Measurements from ENCODE around the gene GCK.

GCK gene

DNA sequence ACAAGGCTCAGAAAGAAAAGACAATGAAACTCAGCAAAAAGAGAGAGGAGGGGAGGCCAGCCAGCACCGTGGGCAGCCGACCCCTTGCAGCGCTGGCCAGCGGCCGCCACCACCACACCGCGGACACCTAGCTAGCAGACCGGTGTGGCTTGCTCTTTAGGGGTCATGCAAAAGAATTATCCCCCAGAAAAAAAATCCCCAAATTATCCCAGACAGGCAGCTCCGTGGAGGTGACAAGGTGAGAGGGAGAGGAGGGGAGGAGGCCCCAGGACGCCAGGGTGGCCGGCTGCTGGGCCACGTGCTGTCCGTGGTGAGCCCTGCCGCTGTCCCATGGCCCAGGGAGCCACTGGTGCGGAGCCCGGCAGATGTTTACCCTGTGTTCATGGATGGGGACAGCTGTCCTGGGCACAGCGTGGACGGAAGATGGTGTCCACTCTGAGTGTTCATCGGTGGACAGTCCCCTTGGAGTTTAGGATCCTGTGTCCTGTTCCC is 28.0 kb upstream of the GCK start:
- no peaks in the 10 kb centered on the region for H3K9me3 Mint-ChIP-seq
- no peaks in the 10 kb centered on the region for H3K27me3 Mint-ChIP-seq
- no peak overlapping the region for H3K4me3 Mint-ChIP-seq
- no peak overlapping the region for H3K27ac Mint-ChIP-seq
- H3K36me3 Mint-ChIP-seq (ENCODE audit: low read depth) = peaks cover 4% of the 10 kb centered on the region
- H3K4me1 Mint-ChIP-seq (ENCODE audit: low read depth) = no peaks in the 10 kb centered on the region

DNA sequence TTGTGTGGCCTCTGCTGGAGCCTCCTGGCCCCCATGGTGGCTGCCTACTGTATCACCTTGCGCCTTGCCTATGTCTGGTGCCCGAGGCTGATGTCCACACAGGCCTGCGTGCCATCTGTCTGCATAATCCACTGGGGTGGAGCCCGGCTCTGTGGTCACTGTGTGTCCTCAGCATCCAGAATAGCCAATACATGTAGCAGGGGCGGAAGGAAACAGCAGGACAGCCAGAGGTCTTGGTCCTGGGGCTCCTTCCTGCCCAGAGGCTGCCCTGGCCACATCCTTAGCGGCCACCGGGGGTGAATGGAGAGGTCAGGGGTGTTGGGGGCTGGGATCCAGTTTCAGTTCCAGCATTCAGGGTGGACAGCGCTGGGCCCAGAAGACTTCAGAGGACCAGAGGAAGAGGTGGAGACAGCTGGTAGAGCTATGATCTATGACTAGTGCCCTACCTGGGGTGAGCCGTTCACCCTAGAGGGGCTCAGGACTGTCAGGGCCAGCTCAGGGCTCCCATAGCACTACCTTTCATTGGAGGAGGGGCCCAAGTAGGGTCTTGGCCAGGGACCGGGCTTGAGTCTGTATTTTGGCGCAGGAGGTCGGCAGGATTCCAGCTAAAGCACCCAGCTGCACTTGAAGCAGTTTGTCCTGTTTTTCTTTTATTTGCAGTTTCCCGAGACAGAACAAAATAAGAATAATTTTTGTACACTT is 27.4 kb upstream of the GCK start:
- Mint-ChIP-seq H3K27me3 (no peaks in the 10 kb centered on the region), H3K4me3 (no peak overlapping the region), H3K27ac (no peak overlapping the region), H3K9me3 (no peaks in the 10 kb centered on the region), H3K36me3 (ENCODE audit: low read depth) (peaks cover 10% of the 10 kb centered on the region), H3K4me1 (ENCODE audit: low read depth) (no peaks in the 10 kb centered on the region)

GRCh38 chr7:44216019-44216418 is 26.8 kb upstream of the GCK start:
- no peaks in the 10 kb centered on the region for H3K27me3 Mint-ChIP-seq
- H3K4me1 Mint-ChIP-seq (ENCODE audit: low read depth) = no peaks in the 10 kb centered on the region
- H3K9me3 Mint-ChIP-seq = no peaks in the 10 kb centered on the region
- no peak overlapping the region for H3K4me3 Mint-ChIP-seq
- H3K36me3 Mint-ChIP-seq (ENCODE audit: low read depth) = peaks cover 14% of the 10 kb centered on the region
- H3K27ac Mint-ChIP-seq = no peak overlapping the region

DNA sequence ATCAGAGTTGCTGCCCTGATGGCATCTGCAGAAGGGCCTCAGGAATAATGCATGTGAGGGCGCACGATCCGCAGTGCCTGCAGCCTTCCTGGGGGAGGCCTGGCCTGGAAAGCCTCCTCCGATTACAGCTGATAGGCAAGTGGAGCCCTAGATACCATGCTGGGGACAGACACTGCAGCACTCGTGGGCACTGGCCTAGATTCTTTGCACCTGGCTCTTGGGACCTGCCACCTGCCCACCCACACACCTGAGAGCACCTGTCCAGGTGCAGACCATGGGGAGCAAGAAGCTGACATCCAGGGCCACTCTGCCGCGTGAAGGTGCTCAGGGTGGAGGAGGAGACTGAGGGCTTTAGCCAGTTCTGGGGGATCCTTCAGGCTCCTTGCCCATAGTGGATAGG is 26.3 kb upstream of the GCK start:
- no peaks in the 10 kb centered on the region for H3K9me3 Mint-ChIP-seq
- H3K27me3 Mint-ChIP-seq = no peaks in the 10 kb centered on the region
- no peak overlapping the region for H3K27ac Mint-ChIP-seq
- H3K4me3 Mint-ChIP-seq = no peak overlapping the region
- H3K36me3 Mint-ChIP-seq (ENCODE audit: low read depth) = peaks cover 18% of the 10 kb centered on the region
- H3K4me1 Mint-ChIP-seq (ENCODE audit: low read depth) = no peaks in the 10 kb centered on the region

GRCh38 chr7:44213877-44214388 is 24.7 kb upstream of the GCK start:
- Mint-ChIP-seq H3K27ac (peak overlapping the region; percentile 21), H3K4me3 (no peak overlapping the region), H3K27me3 (no peaks in the 10 kb centered on the region), H3K4me1 (ENCODE audit: low read depth) (no peaks in the 10 kb centered on the region), H3K9me3 (no peaks in the 10 kb centered on the region), H3K36me3 (ENCODE audit: low read depth) (peaks cover 28% of the 10 kb centered on the region)

- peaks cover 34% of the 10 kb centered on the region for H3K36me3 Mint-ChIP-seq (ENCODE audit: low read depth)
- no peaks in the 10 kb centered on the region for H3K27me3 Mint-ChIP-seq
- no peak overlapping the region for H3K27ac Mint-ChIP-seq
Measured at GRCh38 chr7:44213206-44213876, 24.1 kb upstream of the GCK start.

GRCh38 chr7:44212581-44213184 is 23.4 kb upstream of the GCK start:
- Mint-ChIP-seq H3K4me3 (no peak overlapping the region), H3K27me3 (no peaks in the 10 kb centered on the region), H3K36me3 (ENCODE audit: low read depth) (peaks cover 35% of the 10 kb centered on the region), H3K9me3 (no peaks in the 10 kb centered on the region), H3K27ac (no peak overlapping the region), H3K4me1 (ENCODE audit: low read depth) (no peaks in the 10 kb centered on the region)

More at GRCh38 chr7:44213206-44213876, 24.1 kb upstream of the GCK start:
- Mint-ChIP-seq H3K4me3 (no peak overlapping the region), H3K9me3 (no peaks in the 10 kb centered on the region), H3K4me1 (ENCODE audit: low read depth) (no peaks in the 10 kb centered on the region)

DNA sequence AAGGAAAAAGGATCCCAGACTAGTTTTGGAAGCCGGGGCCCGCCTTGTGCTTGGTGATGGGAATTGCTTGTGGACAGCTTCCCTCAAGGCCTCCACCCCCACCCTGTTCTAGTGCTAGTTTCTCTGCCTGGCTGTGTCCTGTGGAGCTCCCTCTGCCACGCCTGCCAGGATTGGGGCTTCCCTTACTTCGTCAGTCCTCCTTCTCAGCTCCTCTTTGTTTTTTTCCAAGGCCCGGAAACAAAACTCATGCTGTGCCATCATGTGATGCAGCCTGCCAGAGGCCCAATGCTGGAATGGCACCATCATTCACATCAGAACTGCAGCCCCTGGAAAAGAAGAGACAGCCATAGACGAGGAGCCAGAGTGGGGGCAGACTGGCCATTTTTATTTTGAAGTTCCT is 22.8 kb upstream of the GCK start:
- no peaks in the 10 kb centered on the region for H3K27me3 Mint-ChIP-seq
- peaks cover 40% of the 10 kb centered on the region for H3K36me3 Mint-ChIP-seq (ENCODE audit: low read depth)
- H3K27ac Mint-ChIP-seq = no peak overlapping the region
- H3K9me3 Mint-ChIP-seq = no peaks in the 10 kb centered on the region
- H3K4me3 Mint-ChIP-seq = no peak overlapping the region
- no peaks in the 10 kb centered on the region for H3K4me1 Mint-ChIP-seq (ENCODE audit: low read depth)

DNA sequence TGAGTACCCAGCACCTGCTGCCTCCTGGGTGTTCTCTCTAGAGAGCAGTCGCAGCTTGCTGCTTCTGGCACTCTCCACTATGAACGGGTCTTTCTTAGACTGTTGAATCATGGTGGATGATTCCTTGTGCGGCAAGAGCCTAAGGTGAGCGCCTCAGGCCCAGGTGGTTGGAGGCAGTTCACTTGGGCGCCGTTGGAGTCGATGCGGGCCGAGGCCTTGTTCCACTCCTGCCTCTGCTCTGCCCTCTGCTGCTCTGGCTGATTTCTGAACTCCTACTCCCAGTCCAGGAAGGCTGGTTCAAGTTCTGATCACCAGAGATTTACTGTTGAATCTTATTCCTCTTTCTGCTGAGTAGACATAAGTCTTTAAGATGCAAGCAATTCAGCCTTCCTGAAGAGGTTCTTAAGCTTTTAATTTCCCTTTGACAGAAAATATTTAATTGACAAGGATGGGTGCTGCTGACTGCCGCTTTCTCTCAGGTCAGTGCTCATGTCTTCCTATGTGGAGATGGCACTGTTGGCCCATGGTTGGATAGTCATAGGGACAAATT is 22.0 kb upstream of the GCK start:
- H3K4me3 Mint-ChIP-seq = no peak overlapping the region
- H3K9me3 Mint-ChIP-seq = no peaks in the 10 kb centered on the region
- H3K36me3 Mint-ChIP-seq (ENCODE audit: low read depth) = peaks cover 47% of the 10 kb centered on the region
- no peak overlapping the region for H3K27ac Mint-ChIP-seq
- H3K4me1 Mint-ChIP-seq (ENCODE audit: low read depth) = no peaks in the 10 kb centered on the region
- no peaks in the 10 kb centered on the region for H3K27me3 Mint-ChIP-seq

GRCh38 chr7:44210107-44210506 is 20.9 kb upstream of the GCK start:
- Mint-ChIP-seq H3K9me3 (no peaks in the 10 kb centered on the region), H3K4me1 (ENCODE audit: low read depth) (no peaks in the 10 kb centered on the region), H3K36me3 (ENCODE audit: low read depth) (peaks cover 53% of the 10 kb centered on the region), H3K27ac (no peak overlapping the region), H3K27me3 (no peaks in the 10 kb centered on the region), H3K4me3 (no peak overlapping the region)

DNA sequence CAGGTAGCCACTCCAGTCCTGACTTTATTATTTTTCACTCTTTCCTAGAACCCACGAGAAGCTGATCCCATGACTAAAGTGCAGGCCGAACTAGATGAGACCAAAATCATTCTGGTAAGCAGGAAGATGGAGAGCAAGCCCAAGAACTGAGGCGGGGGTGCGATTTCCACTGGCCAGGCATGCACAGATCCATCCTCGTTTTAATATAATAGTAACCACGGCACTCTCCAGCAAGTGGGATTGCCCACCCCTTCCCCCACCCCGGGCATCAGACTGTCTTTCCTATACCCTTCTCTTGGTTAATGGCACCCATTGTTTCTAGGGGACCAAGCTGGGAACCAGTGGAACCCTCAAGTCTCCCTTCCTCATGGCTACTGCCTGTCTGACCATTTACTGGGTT is 18.8 kb upstream of the GCK start:
- peaks cover 63% of the 10 kb centered on the region for H3K36me3 Mint-ChIP-seq (ENCODE audit: low read depth)
- H3K27ac Mint-ChIP-seq = peak overlapping the region; percentile 26

GRCh38 chr7:44206008-44206407 is 16.8 kb upstream of the GCK start:
- H3K4me1 Mint-ChIP-seq (ENCODE audit: low read depth) = peaks cover 24% of the 10 kb centered on the region
- H3K27ac Mint-ChIP-seq = no peak overlapping the region
- peaks cover 55% of the 10 kb centered on the region for H3K36me3 Mint-ChIP-seq (ENCODE audit: low read depth)
- H3K9me3 Mint-ChIP-seq = no peaks in the 10 kb centered on the region
- no peaks in the 10 kb centered on the region for H3K27me3 Mint-ChIP-seq
- no peak overlapping the region for H3K4me3 Mint-ChIP-seq

More for the DNA sequence above, 18.8 kb upstream of the GCK start:
- Mint-ChIP-seq H3K4me1 (ENCODE audit: low read depth) (peaks cover 8% of the 10 kb centered on the region), H3K9me3 (no peaks in the 10 kb centered on the region), H3K4me3 (no peak overlapping the region), H3K27me3 (no peaks in the 10 kb centered on the region)

DNA sequence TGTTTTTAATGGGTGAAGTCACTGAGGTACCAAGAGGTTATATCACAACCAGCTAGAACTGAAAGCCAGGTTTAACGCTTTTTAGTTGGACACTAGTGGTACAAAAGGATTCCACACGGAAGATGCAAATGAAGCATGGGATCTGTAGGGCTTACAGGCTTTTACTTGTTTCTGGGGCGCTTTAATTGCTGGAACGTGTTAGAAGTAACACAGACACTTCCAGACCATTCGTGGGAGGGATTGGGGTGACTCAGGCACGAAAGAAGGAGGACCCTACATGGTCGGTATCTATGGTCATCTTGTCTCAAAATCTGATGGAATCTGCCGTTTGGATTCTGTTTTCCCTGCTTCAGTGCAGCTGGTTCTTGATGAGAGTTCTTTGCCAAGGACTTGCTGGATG is 12.6 kb upstream of the GCK start:
- no peaks in the 10 kb centered on the region for H3K9me3 Mint-ChIP-seq
- H3K4me3 Mint-ChIP-seq = peak overlapping the region; percentile 89
- peaks cover 5% of the 10 kb centered on the region for H3K27me3 Mint-ChIP-seq
- peaks cover 29% of the 10 kb centered on the region for H3K36me3 Mint-ChIP-seq (ENCODE audit: low read depth)
- H3K27ac Mint-ChIP-seq = peak overlapping the region; percentile 82
- peaks cover 28% of the 10 kb centered on the region for H3K4me1 Mint-ChIP-seq (ENCODE audit: low read depth)

DNA sequence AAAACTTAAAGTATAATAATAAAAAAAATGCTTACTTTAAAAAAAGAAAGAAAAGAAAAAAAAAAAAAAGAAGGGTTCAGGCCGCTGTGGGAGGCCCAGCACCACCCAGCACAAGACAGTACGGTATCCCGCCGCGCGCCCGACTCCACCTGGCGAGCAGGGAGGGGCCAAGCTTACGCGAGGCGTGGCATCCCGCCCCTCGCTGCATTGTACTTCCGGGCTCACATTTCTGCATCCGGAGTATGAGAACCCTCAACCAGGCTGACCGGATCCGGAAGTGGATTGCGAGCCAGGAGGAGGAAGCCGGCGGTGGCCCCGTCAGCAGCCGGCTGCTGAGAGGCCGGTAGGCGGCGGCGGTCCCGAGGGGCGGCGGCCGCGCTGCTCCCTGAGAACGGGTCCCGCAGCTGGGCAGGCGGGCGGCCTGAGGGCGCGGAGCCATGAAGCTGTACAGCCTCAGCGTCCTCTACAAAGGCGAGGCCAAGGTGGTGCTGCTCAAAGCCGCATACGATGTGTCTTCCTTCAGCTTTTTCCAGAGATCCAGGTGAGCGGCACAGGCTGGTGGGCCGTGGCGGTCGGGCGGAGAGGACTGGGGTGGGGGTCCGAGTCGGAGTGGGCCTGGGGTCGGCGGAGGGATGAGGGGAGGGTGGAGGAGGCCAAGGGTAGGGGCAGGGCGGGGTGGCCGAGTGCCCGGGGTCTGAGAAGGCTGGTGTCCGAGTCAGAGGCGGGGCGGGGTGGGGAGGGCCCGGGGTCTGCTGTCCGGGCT is 11.6 kb upstream of the GCK start, which contains the start of gene YKT6:
TSS of gene YKT6 (plus strand) at position 280 of the 763 bp plus-strand sequence. CDS start at position 438, 158 bp downstream.
- peak within 1 kb of the TSS; percentile 82 for H3K27ac Mint-ChIP-seq
- peaks cover 33% of the 10 kb centered on the region for H3K4me1 Mint-ChIP-seq (ENCODE audit: low read depth)
- H3K36me3 Mint-ChIP-seq (ENCODE audit: low read depth) = peaks cover 21% of the 10 kb centered on the region
- H3K4me3 Mint-ChIP-seq = peak within 1 kb of the TSS; percentile 89
- H3K27me3 Mint-ChIP-seq = peaks cover 5% of the 10 kb centered on the region
- H3K9me3 Mint-ChIP-seq = no peaks in the 10 kb centered on the region

All from stimulated activated naive CD8-positive, alpha-beta T cell treated with anti-CD3 and anti-CD28 coated beads, Interleukin-15, Interleukin-2, amounts not matched to agents 100 ng/mL and 50 ng/mL, for 24 hours (primary cell).